ENCODE data around the gene MSRB1. TPM values are rescaled to one million over a fixed set of nuclear protein-coding genes. Genes with fewer than 3 reads are reported as not detected.

The MSRB1 gene
- total and polyA plus RNA-seq, 2 of the 8 experiments (the other 6 are each of a cell fraction or from before 2014, with no cell fraction given): 28.2 to 51.4 TPM

DNA sequence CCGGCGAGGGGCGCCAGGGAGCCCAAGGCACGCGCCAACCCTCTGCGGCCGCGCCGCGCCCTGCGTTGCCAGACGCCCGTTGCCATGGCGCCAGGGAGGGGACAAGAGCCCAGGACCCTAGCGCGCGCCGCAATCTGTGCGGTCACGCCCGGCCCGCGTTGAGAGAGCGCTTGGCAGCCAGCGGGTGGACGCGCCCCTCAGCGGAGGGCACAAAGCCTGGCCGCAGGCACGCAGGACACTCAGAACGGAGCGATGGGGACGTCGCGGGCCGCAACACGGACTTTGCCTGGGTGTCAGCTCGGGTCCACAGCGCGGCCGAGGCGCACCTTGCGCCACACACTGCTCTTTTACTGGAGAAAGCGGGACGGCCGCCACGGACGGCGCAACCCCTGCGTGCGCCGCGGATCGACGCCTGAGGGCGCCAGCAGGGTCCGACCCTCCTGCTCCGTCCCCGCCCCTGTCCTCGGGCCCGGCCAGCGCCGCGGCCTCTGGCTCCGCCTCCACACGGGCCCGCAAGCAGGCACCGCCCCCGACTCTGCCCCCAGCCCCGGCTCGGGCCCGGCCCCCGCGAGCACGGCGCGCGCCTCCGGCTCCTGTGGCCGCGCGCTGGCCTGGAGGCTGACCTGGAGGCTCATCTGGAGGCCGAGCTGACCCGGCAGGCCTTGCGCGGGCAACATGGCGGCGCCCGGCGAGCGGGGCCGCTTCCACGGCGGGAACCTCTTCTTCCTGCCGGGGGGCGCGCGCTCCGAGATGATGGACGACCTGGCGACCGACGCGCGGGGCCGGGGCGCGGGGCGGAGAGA is 40.7 kb upstream of the MSRB1 start, which contains the start of gene GFER (continued):
- TF ChIP-seq, protein P1, sequence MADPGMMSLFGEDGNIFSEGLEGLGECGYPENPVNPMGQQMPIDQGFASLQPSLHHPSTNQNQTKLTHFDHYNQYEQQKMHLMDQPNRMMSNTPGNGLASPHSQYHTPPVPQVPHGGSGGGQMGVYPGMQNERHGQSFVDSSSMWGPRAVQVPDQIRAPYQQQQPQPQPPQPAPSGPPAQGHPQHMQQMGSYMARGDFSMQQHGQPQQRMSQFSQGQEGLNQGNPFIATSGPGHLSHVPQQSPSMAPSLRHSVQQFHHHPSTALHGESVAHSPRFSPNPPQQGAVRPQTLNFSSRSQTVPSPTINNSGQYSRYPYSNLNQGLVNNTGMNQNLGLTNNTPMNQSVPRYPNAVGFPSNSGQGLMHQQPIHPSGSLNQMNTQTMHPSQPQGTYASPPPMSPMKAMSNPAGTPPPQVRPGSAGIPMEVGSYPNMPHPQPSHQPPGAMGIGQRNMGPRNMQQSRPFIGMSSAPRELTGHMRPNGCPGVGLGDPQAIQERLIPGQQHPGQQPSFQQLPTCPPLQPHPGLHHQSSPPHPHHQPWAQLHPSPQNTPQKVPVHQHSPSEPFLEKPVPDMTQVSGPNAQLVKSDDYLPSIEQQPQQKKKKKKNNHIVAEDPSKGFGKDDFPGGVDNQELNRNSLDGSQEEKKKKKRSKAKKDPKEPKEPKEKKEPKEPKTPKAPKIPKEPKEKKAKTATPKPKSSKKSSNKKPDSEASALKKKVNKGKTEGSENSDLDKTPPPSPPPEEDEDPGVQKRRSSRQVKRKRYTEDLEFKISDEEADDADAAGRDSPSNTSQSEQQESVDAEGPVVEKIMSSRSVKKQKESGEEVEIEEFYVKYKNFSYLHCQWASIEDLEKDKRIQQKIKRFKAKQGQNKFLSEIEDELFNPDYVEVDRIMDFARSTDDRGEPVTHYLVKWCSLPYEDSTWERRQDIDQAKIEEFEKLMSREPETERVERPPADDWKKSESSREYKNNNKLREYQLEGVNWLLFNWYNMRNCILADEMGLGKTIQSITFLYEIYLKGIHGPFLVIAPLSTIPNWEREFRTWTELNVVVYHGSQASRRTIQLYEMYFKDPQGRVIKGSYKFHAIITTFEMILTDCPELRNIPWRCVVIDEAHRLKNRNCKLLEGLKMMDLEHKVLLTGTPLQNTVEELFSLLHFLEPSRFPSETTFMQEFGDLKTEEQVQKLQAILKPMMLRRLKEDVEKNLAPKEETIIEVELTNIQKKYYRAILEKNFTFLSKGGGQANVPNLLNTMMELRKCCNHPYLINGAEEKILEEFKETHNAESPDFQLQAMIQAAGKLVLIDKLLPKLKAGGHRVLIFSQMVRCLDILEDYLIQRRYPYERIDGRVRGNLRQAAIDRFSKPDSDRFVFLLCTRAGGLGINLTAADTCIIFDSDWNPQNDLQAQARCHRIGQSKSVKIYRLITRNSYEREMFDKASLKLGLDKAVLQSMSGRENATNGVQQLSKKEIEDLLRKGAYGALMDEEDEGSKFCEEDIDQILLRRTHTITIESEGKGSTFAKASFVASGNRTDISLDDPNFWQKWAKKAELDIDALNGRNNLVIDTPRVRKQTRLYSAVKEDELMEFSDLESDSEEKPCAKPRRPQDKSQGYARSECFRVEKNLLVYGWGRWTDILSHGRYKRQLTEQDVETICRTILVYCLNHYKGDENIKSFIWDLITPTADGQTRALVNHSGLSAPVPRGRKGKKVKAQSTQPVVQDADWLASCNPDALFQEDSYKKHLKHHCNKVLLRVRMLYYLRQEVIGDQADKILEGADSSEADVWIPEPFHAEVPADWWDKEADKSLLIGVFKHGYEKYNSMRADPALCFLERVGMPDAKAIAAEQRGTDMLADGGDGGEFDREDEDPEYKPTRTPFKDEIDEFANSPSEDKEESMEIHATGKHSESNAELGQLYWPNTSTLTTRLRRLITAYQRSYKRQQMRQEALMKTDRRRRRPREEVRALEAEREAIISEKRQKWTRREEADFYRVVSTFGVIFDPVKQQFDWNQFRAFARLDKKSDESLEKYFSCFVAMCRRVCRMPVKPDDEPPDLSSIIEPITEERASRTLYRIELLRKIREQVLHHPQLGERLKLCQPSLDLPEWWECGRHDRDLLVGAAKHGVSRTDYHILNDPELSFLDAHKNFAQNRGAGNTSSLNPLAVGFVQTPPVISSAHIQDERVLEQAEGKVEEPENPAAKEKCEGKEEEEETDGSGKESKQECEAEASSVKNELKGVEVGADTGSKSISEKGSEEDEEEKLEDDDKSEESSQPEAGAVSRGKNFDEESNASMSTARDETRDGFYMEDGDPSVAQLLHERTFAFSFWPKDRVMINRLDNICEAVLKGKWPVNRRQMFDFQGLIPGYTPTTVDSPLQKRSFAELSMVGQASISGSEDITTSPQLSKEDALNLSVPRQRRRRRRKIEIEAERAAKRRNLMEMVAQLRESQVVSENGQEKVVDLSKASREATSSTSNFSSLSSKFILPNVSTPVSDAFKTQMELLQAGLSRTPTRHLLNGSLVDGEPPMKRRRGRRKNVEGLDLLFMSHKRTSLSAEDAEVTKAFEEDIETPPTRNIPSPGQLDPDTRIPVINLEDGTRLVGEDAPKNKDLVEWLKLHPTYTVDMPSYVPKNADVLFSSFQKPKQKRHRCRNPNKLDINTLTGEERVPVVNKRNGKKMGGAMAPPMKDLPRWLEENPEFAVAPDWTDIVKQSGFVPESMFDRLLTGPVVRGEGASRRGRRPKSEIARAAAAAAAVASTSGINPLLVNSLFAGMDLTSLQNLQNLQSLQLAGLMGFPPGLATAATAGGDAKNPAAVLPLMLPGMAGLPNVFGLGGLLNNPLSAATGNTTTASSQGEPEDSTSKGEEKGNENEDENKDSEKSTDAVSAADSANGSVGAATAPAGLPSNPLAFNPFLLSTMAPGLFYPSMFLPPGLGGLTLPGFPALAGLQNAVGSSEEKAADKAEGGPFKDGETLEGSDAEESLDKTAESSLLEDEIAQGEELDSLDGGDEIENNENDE (IDR thresholded peaks at IDR 0.05; ENCODE audit: insufficient replicate concordance, low read length): no peak
- peak; percentile 74 for TF ChIP-seq ASH2L (IDR thresholded peaks at IDR 0.05; ENCODE audit: low read length)
- TF ChIP-seq RXRA (IDR thresholded peaks at IDR 0.05; ENCODE audit: insufficient read depth, low read depth, low read length): no peak
- TF ChIP-seq E2F6 (IDR thresholded peaks at IDR 0.05): peak; percentile 44; the same call in 1 of the 2 replicates
- no peak for TF ChIP-seq POU5F1 (IDR thresholded peaks at IDR 0.05; ENCODE audit: low read depth, low read length)
- no peak for TF ChIP-seq KDM1A (IDR thresholded peaks at IDR 0.05; ENCODE audit: borderline replicate concordance, low read length)
- peak; percentile 73 for TF ChIP-seq CREB1 (IDR thresholded peaks at IDR 0.05)
- TF ChIP-seq TAF7 (optimal IDR thresholded peaks at IDR 0.05; ENCODE audit: borderline replicate concordance, low read depth, low read length): no peak
- no peak for TF ChIP-seq RFX5 (IDR thresholded peaks at IDR 0.05; ENCODE audit: borderline replicate concordance, low read depth, low read length)

All from H1 (cell line).